ENCODE measurements around the gene ST7L.
"Not testable (repeated sequence)": the region's sequence is repeated elsewhere in the genome, so short reads cannot be mapped to it uniquely, and the experiment has no call there.

Gene ST7L

GRCh38 chr1:112492076-112492475, 126.9 kb downstream of the ST7L start:
- no peak for DNase-seq (ENCODE audit: low read depth in 3 of 3)

DNA sequence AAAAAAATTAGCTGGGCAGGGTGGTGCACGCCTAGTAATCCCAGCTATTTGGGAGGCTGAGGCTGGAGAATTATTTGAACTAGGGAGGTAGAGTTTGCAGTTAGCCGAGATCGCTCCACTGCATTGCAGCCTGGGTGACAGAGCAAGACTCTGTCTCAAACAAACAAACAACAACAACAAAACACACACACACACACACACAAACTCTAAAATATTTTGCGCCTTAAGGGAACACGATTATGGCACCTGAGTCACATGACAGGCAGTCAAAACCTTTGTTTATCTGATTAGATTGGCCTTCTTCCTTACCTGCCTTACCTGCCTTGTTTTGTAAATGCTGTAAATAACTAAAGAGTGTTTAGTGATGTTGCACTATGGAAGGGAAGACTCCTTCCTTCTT, 130.8 kb downstream of the ST7L start:
- no peak for DNase-seq (ENCODE audit: low read depth in 3 of 3)

DNA sequence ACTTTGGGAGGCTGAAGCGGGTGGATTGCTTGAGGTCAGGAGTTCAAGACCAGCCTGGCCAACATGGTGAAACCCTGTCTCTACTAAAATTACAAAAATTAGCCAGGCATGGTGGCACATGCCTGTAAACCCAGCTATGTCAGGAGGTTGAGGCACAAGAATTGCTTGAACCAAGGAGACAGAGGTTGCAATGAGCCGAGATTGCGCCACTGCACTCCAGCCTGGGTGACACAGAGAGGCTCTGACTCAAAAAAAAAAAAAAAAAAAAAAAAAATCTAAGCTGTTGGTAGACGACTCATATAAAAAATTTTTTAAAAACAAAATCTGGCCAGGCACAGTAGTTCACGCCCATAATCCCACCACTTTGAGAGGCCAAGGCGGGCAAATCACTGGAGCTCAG, 131.3 kb downstream of the ST7L start:
- not testable (repeated sequence) for DNase-seq (ENCODE audit: low read depth in 3 of 3)

GRCh38 chr1:112486063-112486462, 132.9 kb downstream of the ST7L start:
- not testable (repeated sequence) for DNase-seq (ENCODE audit: low read depth in 3 of 3)

DNA sequence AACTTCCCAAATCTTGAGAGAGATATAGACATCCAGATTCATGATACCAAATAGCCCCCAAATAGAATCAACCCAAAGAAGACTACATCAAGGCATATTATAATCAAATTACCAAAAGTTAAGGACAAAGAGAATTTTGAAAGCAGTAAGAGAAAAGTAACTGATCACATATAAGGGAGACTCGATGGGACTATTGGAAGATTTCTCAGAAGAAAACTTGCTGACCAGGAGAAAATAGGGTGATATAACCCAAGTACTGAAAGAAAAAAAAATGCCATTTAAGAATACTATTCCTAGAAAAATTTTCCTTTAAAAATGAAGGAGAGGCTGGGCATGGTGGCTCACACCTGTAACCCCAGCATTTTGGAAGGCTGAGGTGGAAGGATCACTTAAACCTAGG, 140.6 kb downstream of the ST7L start:
- DNase-seq (ENCODE audit: low read depth in 3 of 3): no peak

DNA sequence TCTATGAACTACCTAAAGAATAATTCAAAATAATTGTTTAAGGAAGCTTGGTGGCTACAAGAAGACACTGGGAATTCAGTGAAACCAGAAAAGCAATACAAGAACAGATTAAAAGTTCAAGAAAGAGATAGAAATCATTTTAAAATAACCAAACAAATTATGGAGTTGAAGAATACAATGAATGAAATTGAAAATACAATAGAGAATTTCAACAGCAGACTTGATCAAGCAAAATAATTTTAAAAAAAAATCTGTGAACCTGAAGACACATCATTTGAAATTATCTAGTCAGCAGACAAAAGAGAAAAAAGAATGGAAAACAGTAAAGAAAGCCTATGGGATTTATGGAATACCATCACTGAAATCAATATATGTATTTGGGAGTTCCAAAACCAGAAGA, 141.4 kb downstream of the ST7L start:
- no peak for DNase-seq (ENCODE audit: low read depth in 3 of 3)
